Common myeloid progenitor, CD34-positive (primary cell): Measurements from ENCODE around the gene RAP1A.

Experiments
- CTCF ChIA-PET: fragments of 350-600 bp; sonication (Branson Sonifier 250); formaldehyde crosslinking; loops from one replicate; lab custom pipeline; 2021; ENCODE audit warnings: antibody characterized with exemption; lab: Charles Lee
- POLR2A ChIA-PET: fragments of 350-600 bp; sonication (Branson Sonifier 250); formaldehyde crosslinking; loops from one replicate; lab custom pipeline; 2021; ENCODE audit warnings: antibody characterized with exemption; lab: Charles Lee
- DNase-seq, 3 donors: peaks; one replicate each; pipeline versions ENCODE4 v3.0.0 to v3.0.0-alpha.2; 2013
- H3K27ac ChIP-seq, 2 experiments: 1 replicate in 1 of 2; 2 replicates in 1 of 2; pipeline ENCODE4 v1.7.0; 2013; ENCODE audit warnings: inconsistent platforms in 2 of 2, low read length in 2 of 2, mild to moderate bottlenecking in 2 of 2, low read depth in 1 of 2, moderate library complexity in 1 of 2; ENCODE audit not compliant: severe bottlenecking in 2 of 2, insufficient read depth in 1 of 2, poor library complexity in 1 of 2
- H3K27me3 ChIP-seq, 5 experiments: replicated peaks in 2 of 5; 1 replicate in 3 of 5; 2 replicates in 2 of 5; pipeline versions ENCODE4 v1.6.1 to v1.7.0; 2013; ENCODE audit warnings: low read length in 4 of 5, mild to moderate bottlenecking in 2 of 5, moderate library complexity in 2 of 5, inconsistent platforms in 1 of 5; ENCODE audit not compliant: insufficient read depth in 5 of 5, control insufficient read depth in 4 of 5
- H3K36me3 ChIP-seq, 4 experiments: 1 replicate in 2 of 4; 2 replicates in 2 of 4; pipeline versions ENCODE4 v1.6.1 to v1.7.0; 2013; ENCODE audit warnings: low read length in 3 of 4, control low read depth in 1 of 4, mild to moderate bottlenecking in 1 of 4; ENCODE audit not compliant: control insufficient read depth in 4 of 4, insufficient read depth in 4 of 4
- H3K4me1 ChIP-seq, 4 experiments: 1 replicate in 3 of 4; 2 replicates in 1 of 4; pipeline versions ENCODE4 v1.6.1 to v1.7.1; 2013; ENCODE audit warnings: low read length in 3 of 4, mild to moderate bottlenecking in 3 of 4, control low read depth in 1 of 4, inconsistent platforms in 1 of 4, moderate library complexity in 1 of 4; ENCODE audit not compliant: control insufficient read depth in 4 of 4, insufficient read depth in 4 of 4; ENCODE audit errors: control extremely low read depth in 1 of 4
- H3K4me3 ChIP-seq, 7 experiments: 1 replicate in 4 of 7; 2 replicates in 3 of 7; pipeline versions ENCODE4 v1.5.1 to v1.7.0; 2013; ENCODE audit warnings: mild to moderate bottlenecking in 7 of 7, low read length in 6 of 7, moderate library complexity in 6 of 7, inconsistent platforms in 2 of 7, low read depth in 2 of 7, control low read depth in 1 of 7; ENCODE audit not compliant: insufficient read depth in 4 of 7, control insufficient read depth in 1 of 7; ENCODE audit errors: extremely low read depth in 1 of 7
- H3K9me3 ChIP-seq, 5 experiments: 1 replicate in 4 of 5; 2 replicates in 1 of 5; pipeline versions ENCODE4 v1.6.1 to v1.7.1; 2013; ENCODE audit warnings: low read length in 4 of 5, mild to moderate bottlenecking in 2 of 5, inconsistent platforms in 1 of 5, low read depth in 1 of 5, moderate library complexity in 1 of 5; ENCODE audit not compliant: control insufficient read depth in 4 of 5, insufficient read depth in 2 of 5; ENCODE audit errors: control extremely low read depth in 1 of 5
- WGBS: methylation state at CpG from one replicate; pipeline ENCODE4 v1.1.5; 2013; ENCODE audit not compliant: insufficient coverage; 5-methylcytosine and 5-hydroxymethylcytosine counted together

RAP1A gene

DNA sequence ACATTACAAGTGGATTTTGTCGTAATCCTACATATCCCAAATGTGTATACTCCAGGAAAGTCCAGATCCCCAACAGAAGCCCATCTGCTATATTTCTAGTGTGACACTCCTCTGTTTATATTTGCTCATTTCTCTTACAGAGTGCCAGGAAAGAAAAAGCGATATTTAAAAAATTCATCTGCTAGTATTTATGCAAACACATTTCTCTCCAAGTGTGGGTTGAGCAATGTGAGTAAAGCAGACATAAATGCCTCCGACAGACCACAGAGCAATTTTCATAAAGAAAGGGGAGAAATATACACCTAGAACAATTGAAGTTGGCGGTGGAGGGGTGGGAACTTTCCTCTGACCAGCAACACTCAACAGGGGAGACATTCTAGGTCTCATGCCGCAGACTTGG lies 22.2 kb upstream of the RAP1A start:
- DNase-seq, result no peak
- ChIA-PET CTCF (interaction anchor here (0.9 kb wide), 1 partner anchor 26 kb away, joined by 4 read pairs; no protein-coding TSS in a partner anchor), POLR2A (no interaction called here)
- no peaks in the 10 kb centered on the region for H3K9me3 ChIP-seq
- no peak overlapping the region for H3K27ac ChIP-seq
- 100% methylated on average over 2 of the region's 5 CpGs for WGBS
- H3K27me3 ChIP-seq, result no peaks in the 10 kb centered on the region
- no peaks in the 10 kb centered on the region for H3K36me3 ChIP-seq
- peaks cover 5 to 26% (median 16%) of the 10 kb centered on the region in 4 experiments for H3K4me1 ChIP-seq
- H3K4me3 ChIP-seq, result no peak overlapping the region

DNA sequence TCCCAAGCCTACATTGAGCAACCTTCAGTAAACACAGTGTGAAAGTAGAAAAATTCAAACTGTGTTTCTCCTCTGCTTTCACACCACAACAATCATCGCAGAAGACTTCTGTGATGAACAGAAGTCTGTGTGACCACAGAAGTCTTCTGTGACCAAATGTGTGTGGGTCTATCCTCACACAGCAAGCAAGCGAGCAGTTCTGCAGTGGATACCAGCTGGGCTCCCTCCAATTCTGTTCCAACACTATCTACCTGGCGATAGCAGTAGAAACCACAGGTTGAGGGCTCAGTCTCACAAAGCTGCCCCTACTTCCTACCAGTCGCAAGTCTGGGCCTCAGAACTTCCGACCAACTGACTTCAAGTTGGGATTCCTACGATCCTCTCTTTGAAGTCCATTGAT lies 21.0 kb upstream of the RAP1A start:
- no peak for DNase-seq
- Histone ChIP-seq H3K27ac (no peak overlapping the region), H3K4me1 (peaks cover 2 to 18% (median 5%) of the 10 kb centered on the region in 4 experiments), H3K27me3 (no peaks in the 10 kb centered on the region), H3K4me3 (no peak overlapping the region), H3K9me3 (no peaks in the 10 kb centered on the region), H3K36me3 (no peaks in the 10 kb centered on the region)
- 97% methylated on average over 3 of the region's 6 CpGs for WGBS
- ChIA-PET CTCF (interaction anchor here (0.7 to 0.9 kb wide), 3 partner anchors 22 to 46 kb away, joined by 3 to 4 read pairs (median 3); no protein-coding TSS in a partner anchor), POLR2A (no interaction called here)

DNA sequence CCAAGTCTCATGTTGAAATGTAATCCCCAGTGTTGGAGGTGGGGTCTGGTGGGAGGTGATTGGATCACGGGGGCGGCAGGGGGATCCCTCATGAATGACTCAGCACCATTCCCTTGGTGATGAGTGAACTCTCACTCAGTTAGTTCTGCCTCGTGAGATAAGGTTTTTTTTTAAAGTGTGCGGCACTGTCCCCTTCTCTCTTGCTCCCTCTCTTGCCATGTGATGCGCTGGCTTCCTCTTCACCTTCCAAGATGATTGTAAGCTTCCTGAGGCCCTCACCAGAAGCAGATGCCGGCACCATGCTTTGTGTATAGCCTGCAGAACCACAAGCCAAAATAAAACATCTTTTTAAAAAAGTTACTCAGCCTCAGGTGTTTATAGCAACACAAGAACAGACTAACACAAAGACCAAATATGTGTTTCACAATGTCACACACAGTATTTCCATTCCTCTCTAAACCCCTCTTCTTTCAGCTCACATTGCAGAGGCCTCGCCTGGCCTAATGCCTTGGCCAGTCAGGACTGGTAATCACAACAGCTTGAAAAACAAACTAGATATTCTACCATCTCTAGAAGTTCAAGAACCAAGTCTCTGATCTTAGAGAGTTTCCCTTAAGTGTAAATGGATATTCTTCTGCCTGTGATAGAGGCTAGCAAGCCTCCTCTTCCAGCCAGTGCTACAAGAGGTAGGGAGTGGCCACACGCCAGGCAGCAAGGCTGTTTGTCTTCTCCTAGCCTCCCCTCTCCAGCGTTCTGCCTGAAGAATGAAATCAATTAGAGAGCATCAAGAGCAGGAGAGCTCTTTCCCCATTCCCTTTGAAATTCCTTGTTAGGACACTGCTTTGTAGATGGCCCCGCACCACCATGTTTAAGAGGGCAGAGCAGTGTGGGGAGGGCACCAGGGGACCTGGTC lies 19.6 kb upstream of the RAP1A start:
- Histone ChIP-seq H3K27me3 (no peaks in the 10 kb centered on the region), H3K4me1 (peaks cover 0 to 17% (median 0%) of the 10 kb centered on the region in 4 experiments), H3K36me3 (no peaks in the 10 kb centered on the region), H3K9me3 (no peaks in the 10 kb centered on the region), H3K4me3 (no peak overlapping the region), H3K27ac (no peak overlapping the region)
- 82% methylated on average over 10 of the region's 10 CpGs for WGBS
- peak in 2 of 3 donors; percentile 51 to 58 for DNase-seq
- POLR2A ChIA-PET, result no interaction called here
- CTCF ChIA-PET, result interaction anchor here (0.9 to 1.4 kb wide), 2 partner anchors 18 to 19 kb away, joined by 3 read pairs; partner anchors contain the start of gene RAP1A

DNA sequence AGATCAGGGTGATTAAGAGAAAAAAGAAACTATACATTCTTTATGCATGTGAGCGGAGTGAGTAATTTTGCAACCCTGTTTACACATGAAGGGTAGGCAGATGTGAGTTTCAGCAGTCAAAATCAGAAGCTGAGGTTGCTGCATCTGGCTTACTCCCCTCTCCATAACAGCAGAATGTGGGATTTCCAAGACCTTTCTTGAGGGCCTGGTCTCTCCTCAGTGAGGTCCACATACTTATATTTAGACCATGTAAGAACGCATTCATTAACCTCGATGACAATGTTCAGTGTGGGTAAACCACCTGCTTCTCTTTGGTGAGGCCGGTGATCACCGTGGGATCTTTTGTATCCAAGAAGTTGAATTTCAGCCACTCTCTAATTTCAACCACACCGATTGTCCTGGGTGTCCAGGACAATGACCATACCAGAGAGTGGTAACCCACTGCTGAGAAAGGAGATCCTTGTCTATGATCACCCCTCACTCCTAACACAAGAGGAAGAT lies 18.7 kb upstream of the RAP1A start:
- no peak for DNase-seq
- Histone ChIP-seq H3K27me3 (no peaks in the 10 kb centered on the region), H3K36me3 (no peaks in the 10 kb centered on the region), H3K4me1 (peaks cover 0 to 20% (median 0%) of the 10 kb centered on the region in 4 experiments), H3K4me3 (no peak overlapping the region), H3K9me3 (no peaks in the 10 kb centered on the region), H3K27ac (no peak overlapping the region)
- ChIA-PET POLR2A (no interaction called here), CTCF (interaction anchor here (0.9 to 1.4 kb wide), 2 partner anchors 18 to 19 kb away, joined by 3 read pairs; partner anchors contain the start of gene RAP1A)
- 96% methylated on average over 4 of the region's 6 CpGs for WGBS

DNA sequence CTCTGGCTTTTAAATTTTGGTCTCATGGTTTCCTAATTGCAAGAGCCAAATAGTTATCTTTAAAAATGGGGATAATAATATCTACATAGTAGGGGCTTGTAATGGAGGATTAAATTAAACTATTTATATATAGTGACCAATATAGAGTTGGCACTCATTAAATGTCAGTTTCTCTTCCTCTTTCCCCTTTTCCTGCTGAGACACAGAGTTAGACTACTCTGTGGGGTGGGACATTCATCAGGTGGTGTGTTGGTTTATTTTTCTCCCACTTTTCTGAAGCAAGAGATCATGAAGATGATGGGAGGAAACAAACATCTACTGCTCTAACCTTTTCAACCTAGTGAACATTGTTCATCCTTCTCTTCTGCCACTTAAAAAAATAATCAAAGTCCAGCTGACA lies 17.3 kb upstream of the RAP1A start:
- Histone ChIP-seq H3K4me1 (peaks cover 0 to 20% (median 0%) of the 10 kb centered on the region in 4 experiments), H3K4me3 (no peak overlapping the region), H3K9me3 (no peaks in the 10 kb centered on the region), H3K36me3 (no peaks in the 10 kb centered on the region), H3K27me3 (no peaks in the 10 kb centered on the region), H3K27ac (no peak overlapping the region)
- POLR2A ChIA-PET, result no interaction called here
- DNase-seq, result no peak
- CTCF ChIA-PET, result interaction anchor here (0.7 to 2.6 kb wide), 2 partner anchors 13 to 94 kb away, joined by 3 to 11 read pairs; no protein-coding TSS in a partner anchor

DNA sequence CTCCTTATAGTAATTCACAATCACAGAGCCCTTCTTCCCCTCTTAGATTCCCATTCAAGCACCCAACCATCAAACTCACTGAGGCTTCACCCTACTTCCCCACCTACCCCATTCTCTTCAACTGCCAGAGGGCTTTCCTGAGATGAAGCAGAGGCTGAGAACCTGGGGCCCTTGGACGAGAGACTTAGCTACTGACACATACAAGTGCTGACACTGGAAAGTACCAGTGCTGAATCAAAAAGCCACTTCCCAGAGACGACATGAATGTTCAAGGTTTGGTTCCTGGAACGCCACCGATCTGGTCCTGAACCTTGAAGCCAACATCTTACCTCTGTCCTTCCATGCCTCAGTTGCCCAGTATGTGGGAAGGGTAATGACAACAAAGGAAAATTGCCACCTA lies 16.6 kb upstream of the RAP1A start:
- no peak for DNase-seq
- no peak overlapping the region for H3K27ac ChIP-seq
- CTCF ChIA-PET, result interaction anchor here (0.9 to 2.6 kb wide), 2 partner anchors 12 to 76 kb away, joined by 4 to 11 read pairs; no protein-coding TSS in a partner anchor
- peaks cover 0 to 20% (median 0%) of the 10 kb centered on the region in 4 experiments for H3K4me1 ChIP-seq
- WGBS, result 98% methylated on average over 4 of the region's 4 CpGs
- H3K9me3 ChIP-seq, result no peaks in the 10 kb centered on the region
- H3K27me3 ChIP-seq, result no peaks in the 10 kb centered on the region
- H3K4me3 ChIP-seq, result no peak overlapping the region
- H3K36me3 ChIP-seq, result no peaks in the 10 kb centered on the region
- POLR2A ChIA-PET, result no interaction called here

DNA sequence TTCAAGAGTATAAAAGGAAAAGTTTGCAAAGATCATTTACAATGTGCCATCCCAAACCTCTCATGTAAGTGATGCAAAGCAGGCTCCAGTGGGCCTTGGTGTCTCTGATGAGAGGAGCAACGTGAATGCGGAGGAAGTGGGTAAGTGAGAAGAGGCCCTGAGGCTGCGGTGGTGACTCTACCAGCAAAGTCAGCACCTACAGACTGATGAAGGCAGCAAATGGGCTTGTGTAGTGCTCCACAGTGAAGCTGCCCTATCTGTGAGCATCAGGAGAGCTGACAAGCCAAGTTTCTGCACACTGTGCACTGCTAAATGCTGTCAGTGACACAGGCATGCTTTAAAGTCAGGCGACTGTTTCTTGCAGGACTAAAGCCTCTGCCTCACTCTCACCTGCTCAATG lies 15.6 kb upstream of the RAP1A start:
- 67% methylated on average over 4 of the region's 4 CpGs for WGBS

More for the DNA sequence above, 15.6 kb upstream of the RAP1A start:
- no peak overlapping the region for H3K27ac ChIP-seq
- no peaks in the 10 kb centered on the region for H3K9me3 ChIP-seq
- ChIA-PET CTCF (interaction anchor here (0.7 to 2.6 kb wide), 4 partner anchors 11 to 77 kb away, joined by 3 to 11 read pairs (median 4); no protein-coding TSS in a partner anchor), POLR2A (no interaction called here)
- no peaks in the 10 kb centered on the region for H3K27me3 ChIP-seq
- H3K4me1 ChIP-seq, result peaks cover 0 to 20% (median 0%) of the 10 kb centered on the region in 4 experiments
- H3K4me3 ChIP-seq, result no peak overlapping the region
- H3K36me3 ChIP-seq, result no peaks in the 10 kb centered on the region
- DNase-seq, result no peak
